HG03571 (cell line): ENCODE results near the gene STH.
"Not testable (repeated sequence)": the region's sequence is repeated elsewhere in the genome, so short reads cannot be mapped to it uniquely, and the experiment has no call there.

Source experiments
- ATAC-seq: cut with Tn5 transposase; IDR thresholded peaks from one replicate; pipeline ENCODE4 v1.9.1; 2021; ENCODE audit not compliant: unreplicated experiment

The STH gene

DNA sequence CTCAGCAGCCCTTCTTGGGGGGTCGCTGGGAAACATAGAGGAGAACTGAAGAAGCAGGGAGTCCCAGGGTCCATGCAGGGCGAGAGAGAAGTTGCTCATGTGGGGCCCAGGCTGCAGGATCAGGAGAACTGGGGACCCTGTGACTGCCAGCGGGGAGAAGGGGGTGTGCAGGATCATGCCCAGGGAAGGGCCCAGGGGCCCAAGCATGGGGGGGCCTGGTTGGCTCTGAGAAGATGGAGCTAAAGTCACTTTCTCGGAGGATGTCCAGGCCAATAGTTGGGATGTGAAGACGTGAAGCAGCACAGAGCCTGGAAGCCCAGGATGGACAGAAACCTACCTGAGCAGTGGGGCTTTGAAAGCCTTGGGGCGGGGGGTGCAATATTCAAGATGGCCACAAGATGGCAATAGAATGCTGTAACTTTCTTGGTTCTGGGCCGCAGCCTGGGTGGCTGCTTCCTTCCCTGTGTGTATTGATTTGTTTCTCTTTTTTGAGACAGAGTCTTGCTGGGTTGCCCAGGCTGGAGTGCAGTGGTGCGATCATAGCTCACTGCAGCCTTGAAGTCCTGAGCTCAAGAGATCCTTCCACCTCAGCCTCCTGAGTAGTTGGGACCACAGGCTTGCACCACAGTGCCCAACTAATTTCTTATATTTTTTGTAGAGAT, 3.4 kb downstream of the STH start:
- ATAC-seq = no peak

DNA sequence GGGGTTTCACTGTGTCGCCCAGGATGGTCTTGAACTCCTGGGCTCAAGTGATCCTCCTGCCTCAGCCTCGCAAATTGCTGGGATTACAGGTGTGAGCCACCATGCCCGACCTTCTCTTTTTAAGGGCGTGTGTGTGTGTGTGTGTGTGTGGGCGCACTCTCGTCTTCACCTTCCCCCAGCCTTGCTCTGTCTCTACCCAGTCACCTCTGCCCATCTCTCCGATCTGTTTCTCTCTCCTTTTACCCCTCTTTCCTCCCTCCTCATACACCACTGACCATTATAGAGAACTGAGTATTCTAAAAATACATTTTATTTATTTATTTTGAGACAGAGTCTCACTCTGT, 3.9 kb downstream of the STH start:
- ATAC-seq = no peak

DNA sequence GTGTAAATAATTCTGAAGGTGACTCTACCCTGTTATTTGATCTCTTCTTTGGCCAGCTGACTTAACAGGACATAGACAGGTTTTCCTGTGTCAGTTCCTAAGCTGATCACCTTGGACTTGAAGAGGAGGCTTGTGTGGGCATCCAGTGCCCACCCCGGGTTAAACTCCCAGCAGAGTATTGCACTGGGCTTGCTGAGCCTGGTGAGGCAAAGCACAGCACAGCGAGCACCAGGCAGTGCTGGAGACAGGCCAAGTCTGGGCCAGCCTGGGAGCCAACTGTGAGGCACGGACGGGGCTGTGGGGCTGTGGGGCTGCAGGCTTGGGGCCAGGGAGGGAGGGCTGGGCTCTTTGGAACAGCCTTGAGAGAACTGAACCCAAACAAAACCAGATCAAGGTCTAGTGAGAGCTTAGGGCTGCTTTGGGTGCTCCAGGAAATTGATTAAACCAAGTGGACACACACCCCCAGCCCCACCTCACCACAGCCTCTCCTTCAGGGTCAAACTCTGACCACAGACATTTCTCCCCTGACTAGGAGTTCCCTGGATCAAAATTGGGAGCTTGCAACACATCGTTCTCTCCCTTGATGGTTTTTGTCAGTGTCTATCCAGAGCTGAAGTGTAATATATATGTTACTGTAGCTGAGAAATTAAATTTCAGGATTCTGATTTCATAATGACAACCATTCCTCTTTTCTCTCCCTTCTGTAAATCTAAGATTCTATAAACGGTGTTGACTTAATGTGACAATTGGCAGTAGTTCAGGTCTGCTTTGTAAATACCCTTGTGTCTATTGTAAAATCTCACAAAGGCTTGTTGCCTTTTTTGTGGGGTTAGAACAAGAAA, 5.1 kb downstream of the STH start:
- no peak for ATAC-seq

DNA sequence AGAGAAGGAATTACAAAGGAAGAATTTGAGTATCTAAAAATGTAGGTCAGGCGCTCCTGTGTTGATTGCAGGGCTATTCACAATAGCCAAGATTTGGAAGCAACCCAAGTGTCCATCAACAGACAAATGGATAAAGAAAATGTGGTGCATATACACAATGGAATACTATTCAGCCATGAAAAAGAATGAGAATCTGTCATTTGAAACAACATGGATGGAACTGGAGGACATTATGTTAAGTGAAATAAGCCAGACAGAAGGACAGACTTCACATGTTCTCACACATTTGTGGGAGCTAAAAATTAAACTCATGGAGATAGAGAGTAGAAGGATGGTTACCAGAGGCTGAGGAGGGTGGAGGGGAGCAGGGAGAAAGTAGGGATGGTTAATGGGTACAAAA, 7.0 kb downstream of the STH start:
- not testable (repeated sequence) for ATAC-seq

DNA sequence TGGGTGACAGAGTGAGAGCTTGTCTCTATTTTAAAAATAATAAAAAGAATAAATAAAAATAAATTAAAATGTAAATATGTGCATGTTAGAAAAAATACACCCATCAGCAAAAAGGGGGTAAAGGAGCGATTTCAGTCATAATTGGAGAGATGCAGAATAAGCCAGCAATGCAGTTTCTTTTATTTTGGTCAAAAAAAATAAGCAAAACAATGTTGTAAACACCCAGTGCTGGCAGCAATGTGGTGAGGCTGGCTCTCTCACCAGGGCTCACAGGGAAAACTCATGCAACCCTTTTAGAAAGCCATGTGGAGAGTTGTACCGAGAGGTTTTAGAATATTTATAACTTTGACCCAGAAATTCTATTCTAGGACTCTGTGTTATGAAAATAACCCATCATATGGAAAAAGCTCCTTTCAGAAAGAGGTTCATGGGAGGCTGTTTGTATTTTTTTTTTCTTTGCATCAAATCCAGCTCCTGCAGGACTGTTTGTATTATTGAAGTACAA, 8.5 kb downstream of the STH start:
- ATAC-seq = no peak

DNA sequence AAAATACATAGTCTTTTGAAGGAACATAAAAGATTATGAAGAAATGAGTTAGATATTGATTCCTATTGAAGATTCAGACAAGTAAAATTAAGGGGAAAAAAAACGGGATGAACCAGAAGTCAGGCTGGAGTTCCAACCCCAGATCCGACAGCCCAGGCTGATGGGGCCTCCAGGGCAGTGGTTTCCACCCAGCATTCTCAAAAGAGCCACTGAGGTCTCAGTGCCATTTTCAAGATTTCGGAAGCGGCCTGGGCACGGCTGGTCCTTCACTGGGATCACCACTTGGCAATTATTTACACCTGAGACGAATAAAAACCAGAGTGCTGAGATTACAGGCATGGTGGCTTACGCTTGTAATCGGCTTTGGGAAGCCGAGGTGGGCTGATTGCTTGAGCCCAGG, 9.5 kb downstream of the STH start:
- ATAC-seq = no peak

DNA sequence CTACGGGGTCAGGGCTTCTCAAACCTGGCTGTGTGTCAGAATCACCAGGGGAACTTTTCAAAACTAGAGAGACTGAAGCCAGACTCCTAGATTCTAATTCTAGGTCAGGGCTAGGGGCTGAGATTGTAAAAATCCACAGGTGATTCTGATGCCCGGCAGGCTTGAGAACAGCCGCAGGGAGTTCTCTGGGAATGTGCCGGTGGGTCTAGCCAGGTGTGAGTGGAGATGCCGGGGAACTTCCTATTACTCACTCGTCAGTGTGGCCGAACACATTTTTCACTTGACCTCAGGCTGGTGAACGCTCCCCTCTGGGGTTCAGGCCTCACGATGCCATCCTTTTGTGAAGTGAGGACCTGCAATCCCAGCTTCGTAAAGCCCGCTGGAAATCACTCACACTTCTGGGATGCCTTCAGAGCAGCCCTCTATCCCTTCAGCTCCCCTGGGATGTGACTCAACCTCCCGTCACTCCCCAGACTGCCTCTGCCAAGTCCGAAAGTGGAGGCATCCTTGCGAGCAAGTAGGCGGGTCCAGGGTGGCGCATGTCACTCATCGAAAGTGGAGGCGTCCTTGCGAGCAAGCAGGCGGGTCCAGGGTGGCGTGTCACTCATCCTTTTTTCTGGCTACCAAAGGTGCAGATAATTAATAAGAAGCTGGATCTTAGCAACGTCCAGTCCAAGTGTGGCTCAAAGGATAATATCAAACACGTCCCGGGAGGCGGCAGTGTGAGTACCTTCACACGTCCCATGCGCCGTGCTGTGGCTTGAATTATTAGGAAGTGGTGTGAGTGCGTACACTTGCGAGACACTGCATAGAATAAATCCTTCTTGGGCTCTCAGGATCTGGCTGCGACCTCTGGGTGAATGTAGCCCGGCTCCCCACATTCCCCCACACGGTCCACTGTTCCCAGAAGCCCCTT, 10.9 kb downstream of the STH start:
- no peak for ATAC-seq

DNA sequence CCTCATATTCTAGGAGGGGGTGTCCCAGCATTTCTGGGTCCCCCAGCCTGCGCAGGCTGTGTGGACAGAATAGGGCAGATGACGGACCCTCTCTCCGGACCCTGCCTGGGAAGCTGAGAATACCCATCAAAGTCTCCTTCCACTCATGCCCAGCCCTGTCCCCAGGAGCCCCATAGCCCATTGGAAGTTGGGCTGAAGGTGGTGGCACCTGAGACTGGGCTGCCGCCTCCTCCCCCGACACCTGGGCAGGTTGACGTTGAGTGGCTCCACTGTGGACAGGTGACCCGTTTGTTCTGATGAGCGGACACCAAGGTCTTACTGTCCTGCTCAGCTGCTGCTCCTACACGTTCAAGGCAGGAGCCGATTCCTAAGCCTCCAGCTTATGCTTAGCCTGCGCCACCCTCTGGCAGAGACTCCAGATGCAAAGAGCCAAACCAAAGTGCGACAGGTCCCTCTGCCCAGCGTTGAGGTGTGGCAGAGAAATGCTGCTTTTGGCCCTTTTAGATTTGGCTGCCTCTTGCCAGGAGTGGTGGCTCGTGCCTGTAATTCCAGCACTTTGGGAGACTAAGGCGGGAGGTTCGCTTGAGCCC, 11.6 kb downstream of the STH start:
- ATAC-seq = no peak

DNA sequence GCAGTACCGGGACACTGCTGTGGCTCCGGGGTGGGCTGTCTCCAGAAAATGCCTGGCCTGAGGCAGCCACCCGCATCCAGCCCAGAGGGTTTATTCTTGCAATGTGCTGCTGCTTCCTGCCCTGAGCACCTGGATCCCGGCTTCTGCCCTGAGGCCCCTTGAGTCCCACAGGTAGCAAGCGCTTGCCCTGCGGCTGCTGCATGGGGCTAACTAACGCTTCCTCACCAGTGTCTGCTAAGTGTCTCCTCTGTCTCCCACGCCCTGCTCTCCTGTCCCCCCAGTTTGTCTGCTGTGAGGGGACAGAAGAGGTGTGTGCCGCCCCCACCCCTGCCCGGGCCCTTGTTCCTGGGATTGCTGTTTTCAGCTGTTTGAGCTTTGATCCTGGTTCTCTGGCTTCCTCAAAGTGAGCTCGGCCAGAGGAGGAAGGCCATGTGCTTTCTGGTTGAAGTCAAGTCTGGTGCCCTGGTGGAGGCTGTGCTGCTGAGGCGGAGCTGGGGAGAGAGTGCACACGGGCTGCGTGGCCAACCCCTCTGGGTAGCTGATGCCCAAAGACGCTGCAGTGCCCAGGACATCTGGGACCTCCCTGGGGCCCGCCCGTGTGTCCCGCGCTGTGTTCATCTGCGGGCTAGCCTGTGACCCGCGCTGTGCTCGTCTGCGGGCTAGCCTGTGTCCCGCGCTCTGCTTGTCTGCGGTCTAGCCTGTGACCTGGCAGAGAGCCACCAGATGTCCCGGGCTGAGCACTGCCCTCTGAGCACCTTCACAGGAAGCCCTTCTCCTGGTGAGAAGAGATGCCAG, 12.9 kb downstream of the STH start:
- no peak for ATAC-seq

DNA sequence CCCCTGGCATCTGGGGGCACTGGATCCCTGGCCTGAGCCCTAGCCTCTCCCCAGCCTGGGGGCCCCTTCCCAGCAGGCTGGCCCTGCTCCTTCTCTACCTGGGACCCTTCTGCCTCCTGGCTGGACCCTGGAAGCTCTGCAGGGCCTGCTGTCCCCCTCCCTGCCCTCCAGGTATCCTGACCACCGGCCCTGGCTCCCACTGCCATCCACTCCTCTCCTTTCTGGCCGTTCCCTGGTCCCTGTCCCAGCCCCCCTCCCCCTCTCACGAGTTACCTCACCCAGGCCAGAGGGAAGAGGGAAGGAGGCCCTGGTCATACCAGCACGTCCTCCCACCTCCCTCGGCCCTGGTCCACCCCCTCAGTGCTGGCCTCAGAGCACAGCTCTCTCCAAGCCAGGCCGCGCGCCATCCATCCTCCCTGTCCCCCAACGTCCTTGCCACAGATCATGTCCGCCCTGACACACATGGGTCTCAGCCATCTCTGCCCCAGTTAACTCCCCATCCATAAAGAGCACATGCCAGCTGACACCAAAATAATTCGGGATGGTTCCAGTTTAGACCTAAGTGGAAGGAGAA, 13.5 kb downstream of the STH start:
- no peak for ATAC-seq

DNA sequence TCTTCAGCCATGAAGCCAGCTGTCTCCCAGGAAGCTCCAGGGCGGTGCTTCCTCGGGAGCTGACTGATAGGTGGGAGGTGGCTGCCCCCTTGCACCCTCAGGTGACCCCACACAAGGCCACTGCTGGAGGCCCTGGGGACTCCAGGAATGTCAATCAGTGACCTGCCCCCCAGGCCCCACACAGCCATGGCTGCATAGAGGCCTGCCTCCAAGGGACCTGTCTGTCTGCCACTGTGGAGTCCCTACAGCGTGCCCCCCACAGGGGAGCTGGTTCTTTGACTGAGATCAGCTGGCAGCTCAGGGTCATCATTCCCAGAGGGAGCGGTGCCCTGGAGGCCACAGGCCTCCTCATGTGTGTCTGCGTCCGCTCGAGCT, 14.1 kb downstream of the STH start:
- ATAC-seq = no peak

DNA sequence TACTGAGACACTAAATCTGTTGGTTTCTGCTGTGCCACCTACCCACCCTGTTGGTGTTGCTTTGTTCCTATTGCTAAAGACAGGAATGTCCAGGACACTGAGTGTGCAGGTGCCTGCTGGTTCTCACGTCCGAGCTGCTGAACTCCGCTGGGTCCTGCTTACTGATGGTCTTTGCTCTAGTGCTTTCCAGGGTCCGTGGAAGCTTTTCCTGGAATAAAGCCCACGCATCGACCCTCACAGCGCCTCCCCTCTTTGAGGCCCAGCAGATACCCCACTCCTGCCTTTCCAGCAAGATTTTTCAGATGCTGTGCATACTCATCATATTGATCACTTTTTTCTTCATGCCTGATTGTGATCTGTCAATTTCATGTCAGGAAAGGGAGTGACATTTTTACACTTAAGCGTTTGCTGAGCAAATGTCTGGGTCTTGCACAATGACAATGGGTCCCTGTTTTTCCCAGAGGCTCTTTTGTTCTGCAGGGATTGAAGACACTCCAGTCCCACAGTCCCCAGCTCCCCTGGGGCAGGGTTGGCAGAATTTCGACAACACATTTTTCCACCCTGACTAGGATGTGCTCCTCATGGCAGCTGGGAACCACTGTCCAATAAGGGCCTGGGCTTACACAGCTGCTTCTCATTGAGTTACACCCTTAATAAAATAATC, 14.6 kb downstream of the STH start:
- no peak for ATAC-seq

DNA sequence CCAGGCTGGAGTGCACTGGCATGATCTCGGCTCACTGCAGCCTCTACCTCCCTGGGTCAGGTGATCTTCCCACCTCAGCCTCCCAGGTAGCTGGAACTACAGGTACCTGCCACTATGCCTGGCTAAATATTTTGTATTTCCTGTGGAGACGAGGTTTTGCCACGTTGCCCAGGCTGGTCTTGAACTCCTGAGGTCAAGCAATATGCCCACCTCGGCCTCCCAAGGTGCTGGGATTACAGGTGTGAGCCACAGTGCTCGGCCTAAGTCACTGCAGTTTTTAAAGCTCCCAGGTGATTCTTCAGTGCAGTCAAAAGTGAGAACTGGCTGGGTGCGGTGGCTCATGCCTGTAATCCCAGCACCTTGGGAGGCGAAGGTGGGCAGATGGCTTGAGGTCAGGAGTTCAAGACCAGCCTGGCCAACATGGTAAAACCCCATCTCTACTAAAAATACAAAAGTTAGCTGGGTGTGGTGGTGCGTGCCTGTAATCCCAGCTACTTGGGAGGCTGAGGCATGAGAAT, 20.4 kb downstream of the STH start:
- ATAC-seq = not testable (repeated sequence)

DNA sequence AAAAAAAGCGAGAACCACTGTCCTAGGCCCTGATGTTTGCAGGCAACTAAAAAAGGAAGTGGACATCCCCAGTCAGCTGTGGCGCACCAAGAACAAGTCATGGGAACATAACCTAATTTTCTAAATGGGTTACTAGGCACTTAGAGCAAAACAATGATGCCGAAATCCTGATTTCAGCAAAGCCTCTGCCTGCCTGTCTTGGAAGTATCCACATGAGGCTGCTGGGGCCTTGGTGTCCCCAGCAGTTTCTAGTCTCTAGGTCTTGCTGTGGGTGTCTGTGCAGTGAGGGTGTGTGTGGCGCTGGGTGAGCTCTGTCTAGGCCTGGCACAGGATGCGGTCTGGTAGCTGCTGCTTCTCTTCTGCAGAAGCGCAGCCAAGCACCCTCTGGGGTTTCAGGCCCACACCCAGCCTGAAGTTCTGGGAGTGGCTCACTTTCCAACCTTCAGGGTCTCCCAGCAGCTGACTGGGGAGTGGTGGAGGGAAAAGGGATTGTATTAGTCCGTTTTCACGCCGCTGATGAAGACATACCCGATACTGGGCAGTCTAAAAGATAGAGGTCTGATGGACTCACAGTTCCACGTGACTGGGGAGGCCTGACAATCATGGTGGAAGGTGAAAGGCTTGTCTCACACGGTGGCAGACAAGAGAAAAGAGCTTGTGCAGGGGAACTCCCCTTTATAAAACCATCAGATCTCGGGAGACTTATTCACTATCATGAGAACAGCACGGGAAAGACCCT, 21.1 kb downstream of the STH start:
- no peak for ATAC-seq

DNA sequence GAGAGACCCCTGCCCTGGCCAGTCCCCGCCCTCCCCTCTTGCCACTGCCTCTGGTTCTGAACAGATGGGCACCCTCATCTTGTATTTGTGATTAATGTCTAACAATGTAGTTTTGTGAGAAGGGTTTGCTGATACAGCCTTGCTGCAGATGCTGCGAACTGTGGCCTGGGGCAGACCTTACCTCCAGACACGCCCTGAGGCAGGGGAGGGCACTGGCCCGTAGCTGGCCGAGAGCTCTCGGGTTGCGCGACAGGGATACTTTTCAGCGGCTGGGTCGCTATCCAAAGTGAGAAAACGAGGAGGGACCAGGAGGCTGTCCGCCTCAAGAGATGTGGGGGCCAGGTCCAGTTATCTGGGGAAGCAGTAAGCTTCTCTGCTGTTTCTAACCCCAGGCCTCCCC, 21.9 kb downstream of the STH start:
- no peak for ATAC-seq

DNA sequence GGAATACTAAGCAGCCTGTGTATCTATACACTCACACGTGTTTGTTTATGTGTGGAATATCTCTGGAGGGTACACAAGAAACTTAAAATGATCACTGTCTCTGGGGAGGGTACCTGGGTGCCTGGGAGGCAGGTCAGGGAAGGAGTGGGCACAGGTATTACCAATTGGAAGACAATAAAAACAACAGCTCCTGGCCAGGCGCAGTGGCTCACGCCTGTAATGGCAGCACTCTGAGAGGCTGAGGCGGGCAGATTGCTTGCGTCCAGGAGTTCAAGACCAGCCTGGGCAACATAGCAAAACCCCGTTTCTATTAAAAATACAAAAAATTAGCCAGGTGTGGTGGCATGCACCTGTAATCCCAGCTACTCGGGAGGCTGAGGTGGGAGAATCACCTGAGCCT, 24.3 kb downstream of the STH start:
- not testable (repeated sequence) for ATAC-seq

DNA sequence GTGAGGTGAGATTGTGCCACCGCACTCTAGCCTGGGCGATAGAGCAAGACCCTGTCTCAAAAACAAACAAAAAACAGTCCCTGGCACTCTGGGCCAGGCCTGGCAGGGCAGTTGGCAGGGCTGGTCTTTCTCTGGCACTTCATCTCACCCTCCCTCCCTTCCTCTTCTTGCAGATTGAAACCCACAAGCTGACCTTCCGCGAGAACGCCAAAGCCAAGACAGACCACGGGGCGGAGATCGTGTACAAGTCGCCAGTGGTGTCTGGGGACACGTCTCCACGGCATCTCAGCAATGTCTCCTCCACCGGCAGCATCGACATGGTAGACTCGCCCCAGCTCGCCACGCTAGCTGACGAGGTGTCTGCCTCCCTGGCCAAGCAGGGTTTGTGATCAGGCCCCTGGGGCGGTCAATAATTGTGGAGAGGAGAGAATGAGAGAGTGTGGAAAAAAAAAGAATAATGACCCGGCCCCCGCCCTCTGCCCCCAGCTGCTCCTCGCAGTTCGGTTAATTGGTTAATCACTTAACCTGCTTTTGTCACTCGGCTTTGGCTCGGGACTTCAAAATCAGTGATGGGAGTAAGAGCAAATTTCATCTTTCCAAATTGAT, 24.8 kb downstream of the STH start:
- no peak for ATAC-seq

DNA sequence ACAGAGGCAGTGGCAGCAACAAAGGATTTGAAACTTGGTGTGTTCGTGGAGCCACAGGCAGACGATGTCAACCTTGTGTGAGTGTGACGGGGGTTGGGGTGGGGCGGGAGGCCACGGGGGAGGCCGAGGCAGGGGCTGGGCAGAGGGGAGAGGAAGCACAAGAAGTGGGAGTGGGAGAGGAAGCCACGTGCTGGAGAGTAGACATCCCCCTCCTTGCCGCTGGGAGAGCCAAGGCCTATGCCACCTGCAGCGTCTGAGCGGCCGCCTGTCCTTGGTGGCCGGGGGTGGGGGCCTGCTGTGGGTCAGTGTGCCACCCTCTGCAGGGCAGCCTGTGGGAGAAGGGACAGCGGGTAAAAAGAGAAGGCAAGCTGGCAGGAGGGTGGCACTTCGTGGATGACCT, 25.5 kb downstream of the STH start:
- ATAC-seq = no peak
